ENCODE measurements around the gene SCEL. TPM values are rescaled to one million over a fixed set of nuclear protein-coding genes. Genes with fewer than 3 reads are reported as not detected.

The SCEL gene
- total RNA-seq, 2 experiments from 2014 or later: not detected

- POLR2A ChIA-PET: no interaction called here
- no peaks in the 10 kb centered on the region for H3K79me2 ChIP-seq (ENCODE audit: insufficient read depth, low read depth, low read length)
- H4K20me1 ChIP-seq (ENCODE audit: insufficient read depth, low read length): no peaks in the 10 kb centered on the region
- TF ChIP-seq CTCF (conservative IDR thresholded peaks at IDR 0.05; ENCODE audit: low read length) (no peak), EZH2phosphoT487 (IDR thresholded peaks at IDR 0.05; ENCODE audit: borderline replicate concordance, low read depth, low read length) (no peak)
- DNase-seq (ENCODE audit: low spot score): no peak
- H3K27ac ChIP-seq (ENCODE audit: low read depth, low read length, poor library complexity, severe bottlenecking): no peak overlapping the region
- H3K36me3 ChIP-seq (ENCODE audit: insufficient read depth, low read length): no peaks in the 10 kb centered on the region
- CTCF ChIA-PET (ENCODE audit: unreplicated experiment): no interaction called here
- no peak overlapping the region for H2AFZ ChIP-seq (ENCODE audit: low read length)
- no peak overlapping the region for H3K4me3 ChIP-seq (ENCODE audit: low read depth, low read length, poor library complexity, severe bottlenecking)
- no peaks in the 10 kb centered on the region for H3K9me3 ChIP-seq (ENCODE audit: low read length)
- H3K4me2 ChIP-seq (ENCODE audit: low read length): no peak overlapping the region
- intact Hi-C loops (cut with micrococcal nuclease; ENCODE audit: unreplicated experiment): no loop called here
- no peaks in the 10 kb centered on the region for H3K4me1 ChIP-seq (ENCODE audit: insufficient read depth, low read length, poor library complexity, severe bottlenecking)
- no peaks in the 10 kb centered on the region for H3K9me2 ChIP-seq (ENCODE audit: insufficient read depth, low read length)
- no TSS peak for BruUV-seq (replicated peaks)
Observed at GRCh38 chr13:77519808-77520207, 15.7 kb upstream of the SCEL start.

- BruUV-seq (replicated peaks): no TSS peak
- Histone ChIP-seq H2AFZ (ENCODE audit: low read length) (no peak overlapping the region), H4K20me1 (ENCODE audit: insufficient read depth, low read length) (no peaks in the 10 kb centered on the region), H3K79me2 (ENCODE audit: insufficient read depth, low read depth, low read length) (no peaks in the 10 kb centered on the region), H3K4me2 (ENCODE audit: low read length) (no peak overlapping the region), H3K36me3 (ENCODE audit: insufficient read depth, low read length) (no peaks in the 10 kb centered on the region), H3K9me2 (ENCODE audit: insufficient read depth, low read length) (no peaks in the 10 kb centered on the region), H3K4me1 (ENCODE audit: insufficient read depth, low read length, poor library complexity, severe bottlenecking) (no peaks in the 10 kb centered on the region), H3K27ac (ENCODE audit: low read depth, low read length, poor library complexity, severe bottlenecking) (no peak overlapping the region), H3K9me3 (ENCODE audit: low read length) (no peaks in the 10 kb centered on the region), H3K4me3 (ENCODE audit: low read depth, low read length, poor library complexity, severe bottlenecking) (no peak overlapping the region)
- no peak for DNase-seq (ENCODE audit: low spot score)
- CTCF ChIA-PET (ENCODE audit: unreplicated experiment): interaction anchor here (0.6 kb wide), 1 partner anchor 21 kb away, joined by 3 read pairs; no protein-coding TSS in a partner anchor
- intact Hi-C loops (cut with micrococcal nuclease; ENCODE audit: unreplicated experiment): no loop called here
- POLR2A ChIA-PET: interaction anchor here (1.2 kb wide), 1 partner anchor 25 kb away, joined by 3 read pairs; no protein-coding TSS in a partner anchor
- no peak for TF ChIP-seq EZH2phosphoT487 (IDR thresholded peaks at IDR 0.05; ENCODE audit: borderline replicate concordance, low read depth, low read length)
Observed at GRCh38 chr13:77521194-77521593, 14.3 kb upstream of the SCEL start.

GRCh38 chr13:77521595-77522367 lies 13.7 kb upstream of the SCEL start:
- no peak for DNase-seq (ENCODE audit: low spot score)
- no peaks in the 10 kb centered on the region for H4K20me1 ChIP-seq (ENCODE audit: insufficient read depth, low read length)
- intact Hi-C loops (cut with micrococcal nuclease; ENCODE audit: unreplicated experiment): no loop called here
- TF ChIP-seq EZH2phosphoT487 (IDR thresholded peaks at IDR 0.05; ENCODE audit: borderline replicate concordance, low read depth, low read length): no peak
- H3K9me2 ChIP-seq (ENCODE audit: insufficient read depth, low read length): no peaks in the 10 kb centered on the region
- H3K4me3 ChIP-seq (ENCODE audit: low read depth, low read length, poor library complexity, severe bottlenecking): no peak overlapping the region
- no peaks in the 10 kb centered on the region for H3K4me1 ChIP-seq (ENCODE audit: insufficient read depth, low read length, poor library complexity, severe bottlenecking)
- BruUV-seq (replicated peaks): no TSS peak
- no peaks in the 10 kb centered on the region for H3K9me3 ChIP-seq (ENCODE audit: low read length)
- H3K4me2 ChIP-seq (ENCODE audit: low read length): no peak overlapping the region
- H3K27ac ChIP-seq (ENCODE audit: low read depth, low read length, poor library complexity, severe bottlenecking): no peak overlapping the region
- CTCF ChIA-PET (ENCODE audit: unreplicated experiment): interaction anchor here (0.6 kb wide), 1 partner anchor 32 kb away, joined by 3 read pairs; no protein-coding TSS in a partner anchor
- H3K36me3 ChIP-seq (ENCODE audit: insufficient read depth, low read length): no peaks in the 10 kb centered on the region
- no peak overlapping the region for H2AFZ ChIP-seq (ENCODE audit: low read length)
- H3K79me2 ChIP-seq (ENCODE audit: insufficient read depth, low read depth, low read length): no peaks in the 10 kb centered on the region
- POLR2A ChIA-PET: interaction anchor here (1.2 kb wide), 1 partner anchor 24 kb away, joined by 3 read pairs; no protein-coding TSS in a partner anchor
